Peyer's patch (tissue), 4 donors: ENCODE measurements around the gene SPATA33.

Experiments
- CTCF ChIP-seq, 6 experiments: fragments of 450-650 bp in 4 of 6; fragments of 200-600 bp in 2 of 6; sonication (generic) in 1 of 6; IDR thresholded peaks; one replicate each; pipeline ENCODE4 v1.5.1; 2017 to 2019; ENCODE audit warnings: antibody characterized with exemption in 6 of 6, mild to moderate bottlenecking in 3 of 6, moderate library complexity in 1 of 6
- POLR2A ChIP-seq, 2 donors: fragments of 450-650 bp; IDR thresholded peaks; one replicate each; pipeline ENCODE4 v1.5.1; 2017; ENCODE audit warnings: antibody characterized with exemption in 2 of 2, mild to moderate bottlenecking in 2 of 2, moderate library complexity in 2 of 2

- TF ChIP-seq CTCF (IDR thresholded peaks at IDR 0.05) (no peak), POLR2A (IDR thresholded peaks at IDR 0.05) (no peak)
These were observed 52.2 kb downstream of the SPATA33 start for GRCh38 chr16:89709716-89710432.
